H1 (cell line): ENCODE data around the gene IVL. TPM values are rescaled to one million over a fixed set of nuclear protein-coding genes. Genes with fewer than 3 reads are reported as not detected.

Experiments
- CTCF ChIA-PET: fragments of 300-600 bp; sonication (Branson Sonifier 250); formaldehyde crosslinking; loops from one replicate; lab custom pipeline; 2021; ENCODE audit not compliant: partially characterized antibody; lab: Charles Lee
- POLR2A ChIA-PET: fragments of 300-600 bp; sonication (Branson Sonifier 250); formaldehyde crosslinking; loops from one replicate; lab custom pipeline; 2021; ENCODE audit warnings: inconsistent platforms; ENCODE audit not compliant: partially characterized antibody; lab: Charles Lee
- DNase-seq, 2 experiments: peaks; one replicate each; pipeline versions ENCODE4 v3.0.0 to v3.0.0-alpha.2; 2010 to 2022; ENCODE audit warnings: low spot score in 2 of 2, low read depth in 1 of 2, mixed read lengths in 1 of 2
- FAIRE-seq: peaks from 2 replicates; lab custom pipeline; 2011; peaks lifted over from hg19 to GRCh38; lab: Jason Lieb, UNC
- H2AFZ ChIP-seq: 2 replicates; pipeline ENCODE4 v1.8.1; 2012; ENCODE audit warnings: low read length, inconsistent platforms
- H2AK5ac ChIP-seq: 2 replicates; pipeline ENCODE4 v1.6.1; 2013; ENCODE audit warnings: low read depth, low read length
- H2BK120ac ChIP-seq: replicated peaks from 2 replicates; pipeline ENCODE3; 2013; ENCODE audit warnings: low read depth, low read length, inconsistent platforms
- H2BK12ac ChIP-seq: 2 replicates; pipeline ENCODE4 v1.6.1; 2013; ENCODE audit warnings: low read depth, low read length
- H2BK15ac ChIP-seq: 2 replicates; pipeline ENCODE4 v1.6.1; 2013; ENCODE audit warnings: low read length
- H2BK20ac ChIP-seq: 2 replicates; pipeline ENCODE4 v1.6.1; 2013; ENCODE audit warnings: low read length
- H2BK5ac ChIP-seq: 2 replicates; pipeline ENCODE4 v1.6.1; 2013; ENCODE audit warnings: low read depth, low read length
- H3K14ac ChIP-seq: 2 replicates; pipeline ENCODE4 v1.6.1; 2013; ENCODE audit warnings: inconsistent platforms; ENCODE audit not compliant: insufficient read length
- H3K18ac ChIP-seq: 2 replicates; pipeline ENCODE4 v1.6.1; 2013; ENCODE audit warnings: low read length; ENCODE audit errors: extremely low read depth
- H3K23ac ChIP-seq: 2 replicates; pipeline ENCODE4 v1.6.1; 2013; ENCODE audit warnings: inconsistent platforms; ENCODE audit not compliant: insufficient read length
- H3K23me2 ChIP-seq: 2 replicates; pipeline ENCODE4 v1.6.1; 2013; ENCODE audit warnings: low read depth, low read length
- H3K27ac ChIP-seq: 2 replicates; pipeline ENCODE4 v1.6.1; 2011; ENCODE audit warnings: low read depth, low read length, inconsistent platforms
- H3K27me3 ChIP-seq, 4 experiments: replicated peaks in 1 of 4; 1 replicate in 1 of 4; 2 replicates in 3 of 4; pipeline versions ENCODE4 v1.6.1 to v1.8.1; 2011 to 2013; ENCODE audit warnings: low read length in 3 of 4, mild to moderate bottlenecking in 3 of 4, inconsistent platforms in 2 of 4, mixed read lengths in 2 of 4, moderate library complexity in 1 of 4; ENCODE audit not compliant: control insufficient read depth in 3 of 4, insufficient read depth in 3 of 4; ENCODE audit errors: extremely low read depth in 1 of 4
- H3K36me3 ChIP-seq, 4 experiments: 2 replicates each; pipeline versions ENCODE4 v1.6.1 to v1.8.1; 2011 to 2013; ENCODE audit warnings: mild to moderate bottlenecking in 4 of 4, low read length in 3 of 4, moderate library complexity in 2 of 4, control low read depth in 1 of 4, inconsistent platforms in 1 of 4; ENCODE audit not compliant: insufficient read depth in 4 of 4, control insufficient read depth in 2 of 4
- H3K4ac ChIP-seq: replicated peaks from 2 replicates; pipeline ENCODE3; 2013; ENCODE audit warnings: low read length, low read depth, mixed read lengths, inconsistent platforms; ENCODE audit not compliant: insufficient read length
- H3K4me1 ChIP-seq, 4 experiments: replicated peaks in 1 of 4; 1 replicate in 1 of 4; 2 replicates in 3 of 4; pipeline versions ENCODE4 v1.6.1 to v1.8.1; 2011 to 2013; ENCODE audit warnings: low read length in 3 of 4, inconsistent platforms in 2 of 4, mixed read lengths in 1 of 4; ENCODE audit not compliant: insufficient read depth in 4 of 4, control insufficient read depth in 3 of 4
- H3K4me2 ChIP-seq, 2 experiments: 2 replicates each; pipeline versions ENCODE4 v1.6.1 to v1.8.1; 2011 to 2013; ENCODE audit warnings: low read depth in 2 of 2, low read length in 2 of 2, control low read depth in 1 of 2, inconsistent platforms in 1 of 2, mild to moderate bottlenecking in 1 of 2; ENCODE audit not compliant: insufficient read depth in 1 of 2
- H3K4me3 ChIP-seq, 4 experiments: fragments of 200-600, 300-600 bp in 1 of 4; sonication (generic), shearing (Covaris generic), sonication (Bioruptor Twin) in 1 of 4; 2 replicates each; pipeline versions ENCODE4 v1.5.1 to v1.8.1; 2011 to 2016; ENCODE audit warnings: low read length in 4 of 4, low read depth in 3 of 4, control low read depth in 2 of 4, inconsistent platforms in 2 of 4, mild to moderate bottlenecking in 2 of 4, mixed read lengths in 1 of 4, moderate library complexity in 1 of 4; ENCODE audit not compliant: insufficient read depth in 2 of 4; ENCODE audit errors: extremely low read depth in 1 of 4
- H3K56ac ChIP-seq: replicated peaks from 2 replicates; pipeline ENCODE3; 2013; ENCODE audit warnings: low read depth, mild to moderate bottlenecking, mixed read lengths, low read length, inconsistent platforms; ENCODE audit not compliant: insufficient read length
- H3K79me1 ChIP-seq: 2 replicates; pipeline ENCODE4 v1.6.1; 2013; ENCODE audit warnings: low read depth, low read length, control low read depth
- H3K79me2 ChIP-seq, 2 experiments: 2 replicates each; pipeline versions ENCODE4 v1.6.1 to v1.8.1; 2012 to 2013; ENCODE audit warnings: low read length in 2 of 2, mild to moderate bottlenecking in 2 of 2, inconsistent platforms in 1 of 2; ENCODE audit not compliant: insufficient read depth in 2 of 2, control insufficient read depth in 1 of 2
- H3K9ac ChIP-seq, 4 experiments: replicated peaks in 1 of 4; 1 replicate in 1 of 4; 2 replicates in 3 of 4; pipeline versions ENCODE4 v1.6.1 to v1.8.1; 2011 to 2013; ENCODE audit warnings: low read depth in 3 of 4, low read length in 3 of 4, control low read depth in 2 of 4, mild to moderate bottlenecking in 2 of 4, moderate library complexity in 2 of 4, inconsistent platforms in 1 of 4; ENCODE audit errors: extremely low read depth in 1 of 4
- H3K9me3 ChIP-seq, 2 experiments: 2 replicates each; pipeline versions ENCODE4 v1.6.1 to v1.8.1; 2012 to 2013; ENCODE audit warnings: mild to moderate bottlenecking in 2 of 2, moderate library complexity in 2 of 2, control low read depth in 1 of 2, inconsistent platforms in 1 of 2, low read depth in 1 of 2, low read length in 1 of 2, mixed read lengths in 1 of 2; ENCODE audit not compliant: insufficient read depth in 2 of 2
- H4K20me1 ChIP-seq, 2 experiments: replicated peaks in 1 of 2; 2 replicates each; pipeline versions ENCODE3 to v1.8.1; 2011 to 2013; ENCODE audit warnings: inconsistent platforms in 2 of 2, low read length in 2 of 2, mild to moderate bottlenecking in 1 of 2; ENCODE audit not compliant: insufficient read depth in 2 of 2, control insufficient read depth in 1 of 2
- H4K5ac ChIP-seq: 2 replicates; pipeline ENCODE4 v1.6.1; 2013; ENCODE audit warnings: low read length, low read depth, mixed read lengths, inconsistent platforms; ENCODE audit not compliant: insufficient read length
- H4K8ac ChIP-seq: 2 replicates; pipeline ENCODE4 v1.8.0; 2013; ENCODE audit warnings: mild to moderate bottlenecking, moderate library complexity, low read length, inconsistent platforms; ENCODE audit not compliant: insufficient read depth; ENCODE audit errors: extremely low read depth
- H4K91ac ChIP-seq: replicated peaks from 2 replicates; pipeline ENCODE3; 2013; ENCODE audit warnings: low read length, mixed read lengths, inconsistent platforms; ENCODE audit not compliant: insufficient read length
- EGR1 ChIP-seq: IDR thresholded peaks from 2 replicates; pipeline ENCODE4 v1.6.1; 2011; ENCODE audit warnings: low read depth, low read length, borderline replicate concordance
- SAP30 ChIP-seq: fragments of 300-600 bp; sonication (generic); IDR thresholded peaks from 2 replicates; pipeline ENCODE4 v1.7.1; 2012; ENCODE audit warnings: low read length, moderate library complexity, mild to moderate bottlenecking, inconsistent platforms; ENCODE audit not compliant: insufficient read depth, insufficient replicate concordance
- SRF ChIP-seq: IDR thresholded peaks from 2 replicates; pipeline ENCODE4 v1.6.1; 2011; ENCODE audit warnings: mild to moderate bottlenecking, low read depth, low read length, moderate library complexity
- TEAD4 ChIP-seq: IDR thresholded peaks from 2 replicates; pipeline ENCODE4 v1.6.1; 2012; ENCODE audit warnings: low read depth, low read length, inconsistent platforms, mixed read lengths
- WGBS, 2 experiments: shearing (Covaris generic) in 1 of 2; methylation state at CpG; one replicate each; pipeline versions ENCODE4 v1.1.6 to v1.1.7; 2013 to 2015; ENCODE audit warnings: low lambda C conversion rate in 2 of 2, mixed read lengths in 2 of 2, inconsistent platforms in 1 of 2, low coverage in 1 of 2, missing lambda C conversion rate in 1 of 2; ENCODE audit not compliant: insufficient replicate concordance in 2 of 2, insufficient coverage in 1 of 2, insufficient read length in 1 of 2; ENCODE audit errors: extremely low coverage in 1 of 2, missing lambda C conversion rate in 1 of 2; 5-methylcytosine and 5-hydroxymethylcytosine counted together
- polyA plus RNA-seq, 7 experiments: library from polyadenylated mRNA; depleted of rRNA in 3 of 7; stranded (reverse) in 5 of 7; unstranded in 2 of 7; fragments of >200 nt in 5 of 7; fragments of 200-250 nt in 2 of 7; gene quantifications; 1 replicate in 5 of 7; 2 replicates in 1 of 7; 4 replicates in 1 of 7; pipeline versions ENCODE4 v1.2.1 to v1.2.3, GENCODE V29; 2011 to 2013; ENCODE audit warnings: missing spikeins in 2 of 7, mixed read lengths in 2 of 7
- total RNA-seq: library from RNA; stranded (reverse); fragmentation: NEBNext Ultra II Directional; extraction: Animal tissue kit (Norgen Biotek cat#: 25700); gene quantifications from 2 replicates; pipeline ENCODE4 v1.2.1, GENCODE V29; 2021

IVL gene
- total and polyA plus RNA-seq, 2 of the 8 experiments (the other 6 are each of a cell fraction or from before 2014, with no cell fraction given): not detected

DNA sequence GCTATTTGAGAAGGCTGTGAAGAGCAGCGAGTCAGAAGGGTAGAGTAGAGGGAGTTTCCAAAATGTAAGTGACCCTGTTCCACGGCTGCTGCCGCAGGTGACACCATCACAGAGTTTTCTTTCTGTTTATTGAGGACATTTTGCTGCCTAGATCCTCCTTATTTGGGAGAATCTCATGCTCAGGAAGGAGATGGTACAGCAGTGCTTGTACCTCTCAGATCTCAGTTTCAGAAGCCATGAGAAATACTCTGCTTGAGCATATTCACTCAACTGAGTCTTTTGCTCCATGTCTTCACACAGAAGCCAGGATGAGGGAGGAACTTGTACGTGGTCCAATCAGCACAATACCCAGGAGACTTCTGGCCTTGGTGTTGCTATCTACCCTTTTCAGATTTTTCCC lies 47.0 kb upstream of the IVL start:
- no peak overlapping the region for H3K4ac ChIP-seq
- no peak overlapping the region for H4K8ac ChIP-seq
- H2AK5ac ChIP-seq: no peak overlapping the region
- no peak overlapping the region for H3K23ac ChIP-seq
- H2BK20ac ChIP-seq: no peak overlapping the region
- H3K4me2 ChIP-seq: no peak overlapping the region
- CTCF ChIA-PET: no interaction called here
- no peak overlapping the region for H4K5ac ChIP-seq
- peaks cover 0 to 3% (median 0%) of the 10 kb centered on the region in 4 experiments; a peak in 1 of 8 replicates for H3K36me3 ChIP-seq
- H3K27ac ChIP-seq: no peak overlapping the region
- no peak overlapping the region for H3K18ac ChIP-seq
- no peak overlapping the region for H3K56ac ChIP-seq
- H3K79me2 ChIP-seq: no peaks in the 10 kb centered on the region
- no peaks in the 10 kb centered on the region for H3K79me1 ChIP-seq
- no peak overlapping the region for H2BK5ac ChIP-seq
- no peak overlapping the region for H2BK12ac ChIP-seq
- H3K9ac ChIP-seq: no peak overlapping the region
- no peak overlapping the region for H2AFZ ChIP-seq
- DNase-seq (no peak), FAIRE-seq (no peak)
- TF ChIP-seq TEAD4 (no peak), EGR1 (no peak), SRF (no peak), SAP30 (no peak)
- no peak overlapping the region for H3K14ac ChIP-seq
- no peaks in the 10 kb centered on the region for H3K23me2 ChIP-seq
- no peak overlapping the region for H4K91ac ChIP-seq
- H3K4me1 ChIP-seq: no peaks in the 10 kb centered on the region
- H4K20me1 ChIP-seq: no peaks in the 10 kb centered on the region
- POLR2A ChIA-PET: no interaction called here
- H2BK15ac ChIP-seq: no peak overlapping the region
- H2BK120ac ChIP-seq: no peak overlapping the region
- no peak overlapping the region for H3K4me3 ChIP-seq
- no peaks in the 10 kb centered on the region for H3K27me3 ChIP-seq
- WGBS, 2 experiments: 66% methylated on average over 4 of the region's 4 CpGs; no CpG with 5 or more reads in 1 of the 2 experiments
- H3K9me3 ChIP-seq: peaks cover 64 to 79% of the 10 kb centered on the region in 2 experiments
